Measurements from ENCODE around the gene CACNA1C. TPM values are rescaled to one million over a fixed set of nuclear protein-coding genes. Genes with fewer than 3 reads are reported as not detected.

The CACNA1C gene
- total and polyA plus RNA-seq, 2 of the 4 experiments (the other 2 are of a cell fraction) = 1.6 to 2.6 TPM

- Histone ChIP-seq H3K27ac (ENCODE audit: insufficient read depth, low read length) (no peak overlapping the region), H4K8ac (ENCODE audit: low read depth in 2 of 2, low read length in 2 of 2) (no peak overlapping the region; a peak in 1 of 4 replicates), H3K36me3 (ENCODE audit: control insufficient read depth, insufficient read depth, low read length) (peaks cover 3% of the 10 kb centered on the region; the same call in 1 of the 2 replicates), H2BK15ac (ENCODE audit: low read depth, low read length) (no peak overlapping the region), H3K9me3 (ENCODE audit: control insufficient read depth, insufficient read depth, low read length) (no peaks in the 10 kb centered on the region), H3K4me1 (ENCODE audit: control insufficient read depth, insufficient read depth, low read length) (peaks cover 11% of the 10 kb centered on the region), H3K79me1 (ENCODE audit: low read depth in 1 of 2, low read length in 2 of 2) (peaks cover 0 to 6% of the 10 kb centered on the region in 2 experiments; a peak in 1 of 4 replicates), H3K4me2 (ENCODE audit: low read depth, low read length) (no peak overlapping the region), H2AK9ac (replicated peaks; ENCODE audit: low read depth, low read length, poor library complexity) (peak overlapping the region; percentile 46), H3K27me3 (ENCODE audit: control insufficient read depth, insufficient read depth, low read length) (no peaks in the 10 kb centered on the region), H2AFZ (replicated peaks; ENCODE audit: low read length, poor library complexity) (peak overlapping the region; percentile 4), H3K9me1 (ENCODE audit: insufficient read depth, low read length) (no peaks in the 10 kb centered on the region; the same call in none of the 2 replicates), H3K18ac (ENCODE audit: low read depth, low read length) (peak overlapping the region; percentile 60; the same call in 1 of the 2 replicates), H3K56ac (ENCODE audit: extremely low read depth, insufficient read depth, low read length) (no peak overlapping the region), H3K14ac (replicated peaks; ENCODE audit: low read depth, low read length) (no peak overlapping the region; the same call in 1 of the 2 replicates), H2AK5ac (ENCODE audit: low read depth, low read length) (peak overlapping the region; percentile 81), H3K4ac (ENCODE audit: low read depth, low read length) (peak overlapping the region; percentile 70), H4K5ac (ENCODE audit: low read depth, low read length) (peak overlapping the region; percentile 44; the same call in 1 of the 2 replicates), H3K9ac (ENCODE audit: low read depth, low read length) (no peak overlapping the region), H4K20me1 (ENCODE audit: insufficient read depth, low read length) (no peaks in the 10 kb centered on the region), H3K23ac (ENCODE audit: low read depth, low read length) (peak overlapping the region; percentile 18; the same call in 1 of the 2 replicates), H2BK120ac (ENCODE audit: low read depth, low read length) (peak overlapping the region; percentile 59; the same call in 1 of the 2 replicates), H4K91ac (ENCODE audit: insufficient read depth, low read depth, low read length) (peak overlapping the region; percentile 13), H2BK20ac (ENCODE audit: low read depth, low read length) (peak overlapping the region; percentile 17; the same call in 1 of the 2 replicates), H2BK5ac (ENCODE audit: low read depth, low read length, poor library complexity, severe bottlenecking) (peak overlapping the region; percentile 46), H3K4me3 (ENCODE audit: insufficient read depth, low read depth, low read length) (no peak overlapping the region)
- dilution Hi-C loops (cut with HindIII; ENCODE audit: low sequenced_read_pairs, unreplicated experiment) = no loop called here
- intact Hi-C loops (cut with micrococcal nuclease) = no loop called here
- ATAC-seq (ENCODE audit: low read depth) = peak; percentile 78
- ChIA-PET POLR2A (ENCODE audit: unreplicated experiment) (no interaction called here), CTCF (interaction anchor here (0.5 kb wide), 1 partner anchor 179 kb away, joined by 3 read pairs; no protein-coding TSS in a partner anchor)
- TF ChIP-seq RFX5 (IDR thresholded peaks at IDR 0.05; ENCODE audit: low read depth, low read length) (no peak), BHLHE40 (IDR thresholded peaks at IDR 0.05; ENCODE audit: low read depth, low read length) (no peak), CEBPB (IDR thresholded peaks at IDR 0.05; ENCODE audit: low read depth, low read length) (no peak)
- BruUV-seq (replicated peaks) = no TSS peak
- WGBS, 2 experiments (ENCODE audit: extremely low coverage in 2 of 2, insufficient read length in 1 of 2) = 98% methylated on average over 4 of the region's 11 CpGs; no CpG with 5 or more reads in 1 of the 2 experiments
- in situ Hi-C loops (cut with MboI; ENCODE audit: low sequenced_read_pairs) = no loop called here
- DNase-seq = peak; percentile 57
Observed at GRCh38 chr12:2215709-2216560, 163.1 kb downstream of the CACNA1C start.

Data from IMR-90 (cell line).